GM19438 (cell line): Measurements from ENCODE around the gene KCNMA1.

ENCODE experiments used
- ATAC-seq: cut with Tn5 transposase; IDR thresholded peaks from one replicate; pipeline ENCODE4 v1.9.1; 2021; ENCODE audit warnings: low read depth; ENCODE audit not compliant: unreplicated experiment

KCNMA1 gene

GRCh38 chr10:77317221-77317620 is 320.4 kb downstream of the KCNMA1 start:
- no peak for ATAC-seq

GRCh38 chr10:77315496-77316129 is 322.0 kb downstream of the KCNMA1 start:
- no peak for ATAC-seq

GRCh38 chr10:77313066-77313750 is 324.4 kb downstream of the KCNMA1 start:
- no peak for ATAC-seq

- no peak for ATAC-seq
Measured at GRCh38 chr10:77311186-77311585, 326.4 kb downstream of the KCNMA1 start.

- ATAC-seq: no peak
Measured at GRCh38 chr10:77310288-77310840, 327.2 kb downstream of the KCNMA1 start.

GRCh38 chr10:77309509-77309908 is 328.1 kb downstream of the KCNMA1 start:
- ATAC-seq: no peak

GRCh38 chr10:77309092-77309491 is 328.5 kb downstream of the KCNMA1 start:
- ATAC-seq: no peak

- ATAC-seq: no peak
Measured at GRCh38 chr10:77308084-77308732, 329.4 kb downstream of the KCNMA1 start.

GRCh38 chr10:77306666-77307065 is 330.9 kb downstream of the KCNMA1 start:
- ATAC-seq: no peak

GRCh38 chr10:77305650-77306632 is 331.7 kb downstream of the KCNMA1 start:
- ATAC-seq: no peak

GRCh38 chr10:77304192-77304591 is 333.4 kb downstream of the KCNMA1 start:
- ATAC-seq: no peak

GRCh38 chr10:77301305-77301730 is 336.3 kb downstream of the KCNMA1 start:
- ATAC-seq: no peak

GRCh38 chr10:77300682-77301302 is 336.8 kb downstream of the KCNMA1 start:
- no peak for ATAC-seq

GRCh38 chr10:77299320-77299719 is 338.3 kb downstream of the KCNMA1 start:
- no peak for ATAC-seq

- ATAC-seq: no peak
Measured at GRCh38 chr10:77297393-77297739, 340.2 kb downstream of the KCNMA1 start.

GRCh38 chr10:77296534-77297392 is 340.8 kb downstream of the KCNMA1 start:
- ATAC-seq: no peak

- no peak for ATAC-seq
Measured at GRCh38 chr10:77293773-77294172, 343.8 kb downstream of the KCNMA1 start.

- ATAC-seq: no peak
Measured at GRCh38 chr10:77293347-77293746, 344.3 kb downstream of the KCNMA1 start.
